ENCODE results near the gene WDR7. TPM values are rescaled to one million over a fixed set of nuclear protein-coding genes. Genes with fewer than 3 reads are reported as not detected.

WDR7 gene
- total RNA-seq, 1 experiment from 2014 or later = 7.8 TPM

DNA sequence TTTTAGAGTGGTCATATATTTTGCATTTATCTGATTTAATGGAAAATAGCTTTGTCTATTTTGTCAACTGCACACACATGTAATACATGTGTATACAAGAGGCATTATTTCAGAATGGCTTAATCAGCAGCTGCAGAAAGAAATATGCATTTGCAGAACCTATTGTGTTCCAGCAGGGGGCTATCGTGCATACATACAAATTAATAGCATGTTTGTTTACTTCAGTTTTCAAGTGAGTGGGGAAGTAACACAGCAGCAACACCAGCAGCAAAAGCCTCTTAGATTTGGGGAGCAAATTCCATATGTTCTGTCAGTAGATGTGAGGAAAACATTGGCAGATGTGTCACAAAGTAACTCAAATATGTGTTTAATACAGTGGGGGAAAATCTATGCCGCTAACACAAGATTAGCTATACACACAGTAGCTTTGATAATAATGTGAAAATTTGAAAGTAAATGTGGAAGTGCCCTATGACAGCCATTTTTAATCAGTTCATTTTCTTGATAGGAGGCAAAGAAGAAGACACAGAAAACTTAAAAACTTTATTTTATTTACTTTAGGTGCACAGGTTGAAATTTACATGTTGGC, 218.1 kb downstream of the WDR7 start:
- CTCF ChIA-PET = interaction anchor here (1.0 to 1.2 kb wide), 4 partner anchors 38 to 569 kb away, joined by 3 to 7 read pairs (median 3); partner anchors contain the start of gene ONECUT2
- no TSS peak for BruUV-seq (replicated peaks)
- Mint-ChIP-seq H3K4me3 (ENCODE audit: unreplicated experiment) (no peak overlapping the region), H3K4me1 (ENCODE audit: low read depth, unreplicated experiment) (no peaks in the 10 kb centered on the region), H3K27ac (ENCODE audit: unreplicated experiment) (no peak overlapping the region), H3K27me3 (ENCODE audit: insufficient read depth, unreplicated experiment) (no peaks in the 10 kb centered on the region), H3K9me3 (ENCODE audit: unreplicated experiment) (no peaks in the 10 kb centered on the region), H3K36me3 (ENCODE audit: insufficient read depth, unreplicated experiment) (no peaks in the 10 kb centered on the region)
- POLR2A ChIA-PET = no interaction called here
- intact Hi-C loops (cut with micrococcal nuclease; ENCODE audit: unreplicated experiment) = loop anchor here (1.0 kb wide), 2 partner anchors 126 to 569 kb away; no protein-coding TSS in a partner anchor
- H3K4me3 ChIP-seq (ENCODE audit: low read depth, low read length) = no peak overlapping the region
- no peaks in the 10 kb centered on the region for H3K27me3 ChIP-seq (replicated peaks; ENCODE audit: control insufficient read depth, insufficient read depth, low read length)
- peak in 1 of 2 experiments; percentile 10 for DNase-seq
- no peaks in the 10 kb centered on the region for H3K36me3 ChIP-seq (ENCODE audit: control insufficient read depth, insufficient read depth, low read length)
- H3K9me3 ChIP-seq = no peaks in the 10 kb centered on the region
- TF ChIP-seq, protein P1, sequence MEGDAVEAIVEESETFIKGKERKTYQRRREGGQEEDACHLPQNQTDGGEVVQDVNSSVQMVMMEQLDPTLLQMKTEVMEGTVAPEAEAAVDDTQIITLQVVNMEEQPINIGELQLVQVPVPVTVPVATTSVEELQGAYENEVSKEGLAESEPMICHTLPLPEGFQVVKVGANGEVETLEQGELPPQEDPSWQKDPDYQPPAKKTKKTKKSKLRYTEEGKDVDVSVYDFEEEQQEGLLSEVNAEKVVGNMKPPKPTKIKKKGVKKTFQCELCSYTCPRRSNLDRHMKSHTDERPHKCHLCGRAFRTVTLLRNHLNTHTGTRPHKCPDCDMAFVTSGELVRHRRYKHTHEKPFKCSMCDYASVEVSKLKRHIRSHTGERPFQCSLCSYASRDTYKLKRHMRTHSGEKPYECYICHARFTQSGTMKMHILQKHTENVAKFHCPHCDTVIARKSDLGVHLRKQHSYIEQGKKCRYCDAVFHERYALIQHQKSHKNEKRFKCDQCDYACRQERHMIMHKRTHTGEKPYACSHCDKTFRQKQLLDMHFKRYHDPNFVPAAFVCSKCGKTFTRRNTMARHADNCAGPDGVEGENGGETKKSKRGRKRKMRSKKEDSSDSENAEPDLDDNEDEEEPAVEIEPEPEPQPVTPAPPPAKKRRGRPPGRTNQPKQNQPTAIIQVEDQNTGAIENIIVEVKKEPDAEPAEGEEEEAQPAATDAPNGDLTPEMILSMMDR (IDR thresholded peaks at IDR 0.05; ENCODE audit: insufficient read depth in 1 of 2, low read depth in 1 of 2, low read length in 1 of 2, severe bottlenecking in 1 of 2, unreplicated experiment in 1 of 2) = peak; percentile 48 to 51
- no peaks in the 10 kb centered on the region for H3K4me1 ChIP-seq

- Mint-ChIP-seq H3K27ac (ENCODE audit: unreplicated experiment) (no peak overlapping the region), H3K27me3 (ENCODE audit: insufficient read depth, unreplicated experiment) (no peaks in the 10 kb centered on the region), H3K9me3 (ENCODE audit: unreplicated experiment) (no peaks in the 10 kb centered on the region), H3K4me3 (ENCODE audit: unreplicated experiment) (no peak overlapping the region), H3K4me1 (ENCODE audit: low read depth, unreplicated experiment) (no peaks in the 10 kb centered on the region), H3K36me3 (ENCODE audit: insufficient read depth, unreplicated experiment) (no peaks in the 10 kb centered on the region)
- H3K4me3 ChIP-seq (ENCODE audit: low read depth, low read length) = no peak overlapping the region
- no peaks in the 10 kb centered on the region for H3K36me3 ChIP-seq (ENCODE audit: control insufficient read depth, insufficient read depth, low read length)
- TF ChIP-seq, protein P1 (IDR thresholded peaks at IDR 0.05; ENCODE audit: insufficient read depth in 1 of 2, low read depth in 1 of 2, low read length in 1 of 2, severe bottlenecking in 1 of 2, unreplicated experiment in 1 of 2) = no peak
- intact Hi-C loops (cut with micrococcal nuclease; ENCODE audit: unreplicated experiment) = no loop called here
- ChIA-PET POLR2A (no interaction called here), CTCF (no interaction called here)
- no TSS peak for BruUV-seq (replicated peaks)
- DNase-seq = no peak
- no peaks in the 10 kb centered on the region for H3K9me3 ChIP-seq
- H3K27me3 ChIP-seq (replicated peaks; ENCODE audit: control insufficient read depth, insufficient read depth, low read length) = no peaks in the 10 kb centered on the region
- H3K4me1 ChIP-seq = no peaks in the 10 kb centered on the region
Measured at GRCh38 chr18:56870982-56871381, 219.8 kb downstream of the WDR7 start.

DNA sequence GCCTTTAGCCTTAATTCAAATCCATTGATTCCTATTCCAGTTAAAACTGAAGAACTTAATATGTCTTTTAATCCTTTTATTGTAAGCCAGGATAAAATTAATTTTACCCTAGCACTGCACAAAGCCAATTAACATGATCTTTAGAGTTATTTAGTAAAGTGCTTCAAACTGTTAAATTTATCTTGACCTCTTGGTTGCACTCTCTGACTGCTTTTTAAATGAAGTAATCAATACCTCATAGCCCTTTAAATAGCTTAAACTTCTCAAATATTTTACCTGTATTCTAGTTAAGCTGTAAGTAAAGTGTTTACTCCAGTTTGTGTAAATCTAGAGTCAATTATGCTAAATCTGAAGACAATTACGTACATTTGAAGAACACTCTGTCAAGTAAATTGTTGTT, 221.0 kb downstream of the WDR7 start:
- no peak overlapping the region for H3K27ac Mint-ChIP-seq (ENCODE audit: unreplicated experiment)
- intact Hi-C loops (cut with micrococcal nuclease; ENCODE audit: unreplicated experiment) = no loop called here
- Histone ChIP-seq H3K9me3 (no peaks in the 10 kb centered on the region), H3K36me3 (ENCODE audit: control insufficient read depth, insufficient read depth, low read length) (no peaks in the 10 kb centered on the region), H3K27me3 (replicated peaks; ENCODE audit: control insufficient read depth, insufficient read depth, low read length) (no peaks in the 10 kb centered on the region), H3K4me1 (no peaks in the 10 kb centered on the region), H3K4me3 (ENCODE audit: low read depth, low read length) (no peak overlapping the region)
- H3K9me3 Mint-ChIP-seq (ENCODE audit: unreplicated experiment) = no peaks in the 10 kb centered on the region
- no peak for DNase-seq
- TF ChIP-seq, protein P1 (IDR thresholded peaks at IDR 0.05; ENCODE audit: insufficient read depth in 1 of 2, low read depth in 1 of 2, low read length in 1 of 2, severe bottlenecking in 1 of 2, unreplicated experiment in 1 of 2) = no peak
- no TSS peak for BruUV-seq (replicated peaks)
- H3K27me3 Mint-ChIP-seq (ENCODE audit: insufficient read depth, unreplicated experiment) = no peaks in the 10 kb centered on the region
- H3K36me3 Mint-ChIP-seq (ENCODE audit: insufficient read depth, unreplicated experiment) = no peaks in the 10 kb centered on the region
- no peaks in the 10 kb centered on the region for H3K4me1 Mint-ChIP-seq (ENCODE audit: low read depth, unreplicated experiment)
- H3K4me3 Mint-ChIP-seq (ENCODE audit: unreplicated experiment) = no peak overlapping the region
- CTCF ChIA-PET = no interaction called here
- POLR2A ChIA-PET = no interaction called here
